Measurements from ENCODE around the gene SKIC8.

- TF ChIP-seq EZH2 (IDR thresholded peaks at IDR 0.05; ENCODE audit: insufficient read depth, poor library complexity, severe bottlenecking) (no peak), EZH2phosphoT487 (IDR thresholded peaks at IDR 0.05; ENCODE audit: insufficient read depth, low read depth) (no peak)
Measured at GRCh38 chr15:78334845-78335244, 35.4 kb upstream of the SKIC8 start.

Measured in GM23248 (cell line).